NCI-H2227 treated with DMSO at 0.1 percent for 48 hours (cell line): ENCODE results near the gene KIAA0930.

ENCODE experiments used
- DNase-seq: peaks from one replicate; lab custom pipeline; 2025; lab: John Stamatoyannopoulos, UW

KIAA0930 gene

DNA sequence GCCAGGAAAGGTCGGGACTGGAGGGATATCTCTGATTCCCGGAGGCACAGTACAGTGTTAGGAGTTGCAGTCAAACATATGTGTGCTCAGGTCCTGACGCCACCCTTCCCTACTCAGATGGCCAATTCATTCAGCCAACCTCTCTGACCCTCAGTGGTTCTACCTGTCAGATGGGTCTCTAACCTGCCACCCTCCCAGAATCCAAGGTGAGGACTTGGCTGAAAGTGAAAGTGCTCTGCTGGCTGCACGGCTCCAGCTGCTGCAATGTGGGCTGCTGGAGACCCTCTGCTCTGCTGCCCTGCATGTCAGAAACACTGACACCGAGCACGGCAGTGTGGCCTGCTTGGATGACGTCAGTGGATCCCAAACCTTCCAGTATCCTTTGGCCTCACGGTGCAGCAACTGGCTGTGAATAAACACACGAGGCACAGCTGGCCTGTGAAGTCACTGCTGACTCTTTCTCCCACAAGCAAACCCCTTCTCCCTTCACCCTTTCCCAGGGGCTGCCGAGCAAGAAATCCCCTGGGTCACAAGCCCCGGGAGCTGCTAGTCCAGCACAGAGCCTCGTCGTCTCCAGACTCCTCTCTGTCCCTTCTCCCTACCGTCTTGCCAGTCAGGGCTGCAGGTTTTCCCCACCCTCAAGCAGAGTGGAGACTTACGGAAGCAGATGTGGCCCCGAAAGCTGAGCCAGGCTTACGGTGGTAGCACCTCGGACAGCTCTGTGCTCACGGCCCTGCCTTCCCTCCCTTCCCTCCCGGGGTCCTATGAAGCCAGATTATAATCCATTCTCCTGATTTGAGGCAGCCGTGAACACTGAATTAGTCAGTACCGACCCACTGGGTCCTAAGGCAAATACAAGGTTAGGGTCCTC lies 24.3 kb downstream of the KIAA0930 start:
- no peak for DNase-seq

GRCh38 chr22:45212992-45213751 lies 27.5 kb downstream of the KIAA0930 start:
- no peak for DNase-seq

- no peak for DNase-seq
Observed at GRCh38 chr22:45212306-45212709, 28.4 kb downstream of the KIAA0930 start.

DNA sequence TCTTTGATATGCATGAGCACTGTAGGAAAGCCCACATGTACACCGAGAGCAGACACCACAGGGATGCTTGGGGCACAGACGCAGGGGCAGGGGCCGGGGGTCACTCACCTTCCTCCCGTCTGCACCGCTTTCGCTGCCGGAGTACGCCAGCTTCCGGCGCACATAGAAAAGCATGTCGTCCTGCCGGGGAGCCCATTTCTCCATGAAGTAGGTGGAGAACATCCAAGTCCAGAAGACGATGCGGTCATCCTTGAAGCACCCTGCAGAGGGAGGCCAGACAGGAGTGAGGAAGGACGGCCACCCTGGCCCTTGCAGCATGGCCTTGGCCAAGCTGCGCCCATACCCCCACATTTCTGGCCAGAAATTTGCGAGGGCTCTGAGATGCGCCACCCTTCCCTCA lies 28.8 kb downstream of the KIAA0930 start:
- DNase-seq: no peak

DNA sequence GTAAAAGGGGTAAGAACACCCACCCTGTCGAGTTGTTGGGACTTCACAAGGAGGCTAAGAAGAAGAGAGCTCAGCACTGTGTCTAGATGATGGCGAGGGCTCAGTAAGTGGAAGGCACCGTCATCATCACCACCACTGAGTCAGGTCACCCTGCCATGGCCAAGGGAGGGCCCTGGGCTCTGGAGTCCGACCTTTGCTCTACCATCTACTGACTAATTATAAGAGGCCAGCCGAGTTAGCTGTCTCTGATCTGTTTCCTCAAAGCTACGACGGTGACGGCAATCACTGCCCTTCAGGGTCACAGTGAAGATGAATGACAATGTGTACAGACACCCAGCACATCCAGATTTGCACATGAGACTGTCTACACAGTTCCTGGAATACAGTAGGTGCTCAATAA lies 29.3 kb downstream of the KIAA0930 start:
- no peak for DNase-seq

GRCh38 chr22:45210991-45211390 lies 29.7 kb downstream of the KIAA0930 start:
- DNase-seq: no peak

GRCh38 chr22:45210577-45210976 lies 30.1 kb downstream of the KIAA0930 start:
- no peak for DNase-seq

DNA sequence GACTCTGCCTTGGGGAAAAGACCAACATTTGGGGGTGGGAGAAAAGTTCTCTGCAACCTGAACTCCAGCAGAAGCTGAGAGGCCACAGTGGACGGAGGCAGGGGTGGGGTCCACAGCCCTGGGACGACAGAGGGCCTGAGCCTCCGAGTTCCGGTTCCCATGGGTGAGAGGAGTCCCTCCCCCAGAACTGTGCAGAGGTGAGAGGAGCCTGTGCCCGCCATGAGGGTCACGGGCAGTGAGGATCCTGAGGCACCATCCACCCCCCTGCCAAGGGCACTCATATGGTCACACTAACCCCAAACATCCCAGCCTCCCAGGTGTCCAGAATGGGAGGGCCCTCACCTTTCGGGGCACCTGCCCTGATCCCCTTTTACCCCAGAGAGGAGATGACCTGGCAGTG lies 30.5 kb downstream of the KIAA0930 start:
- DNase-seq: no peak

- DNase-seq: peak; percentile 9
Observed at GRCh38 chr22:45208993-45209838, 31.5 kb downstream of the KIAA0930 start.

- no peak for DNase-seq
Observed at GRCh38 chr22:45208696-45208992, 32.0 kb downstream of the KIAA0930 start.

- no peak for DNase-seq
Observed at GRCh38 chr22:45207981-45208664, 32.6 kb downstream of the KIAA0930 start.

DNA sequence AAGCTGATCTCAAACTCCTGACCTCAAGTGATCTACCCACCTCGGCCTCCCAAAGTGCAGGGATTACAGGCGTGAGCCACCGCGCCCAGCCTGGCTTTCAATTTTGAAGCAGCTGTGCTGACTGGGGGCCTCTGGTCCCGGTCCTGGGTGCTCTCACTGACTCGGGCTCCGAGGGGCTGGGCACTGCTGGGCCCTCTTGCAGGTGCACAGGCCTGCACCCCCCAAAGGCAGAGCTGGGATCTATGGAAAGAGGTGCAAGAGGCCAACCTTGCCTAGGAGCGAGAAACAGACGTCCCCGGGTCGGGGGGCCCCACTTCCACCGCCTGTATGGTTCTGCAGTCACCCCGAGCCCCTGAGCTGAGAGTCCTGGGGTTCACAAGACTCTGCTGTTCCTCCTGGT lies 33.2 kb downstream of the KIAA0930 start:
- no peak for DNase-seq

- no peak for DNase-seq
Observed at GRCh38 chr22:45206233-45206632, 34.5 kb downstream of the KIAA0930 start.

DNA sequence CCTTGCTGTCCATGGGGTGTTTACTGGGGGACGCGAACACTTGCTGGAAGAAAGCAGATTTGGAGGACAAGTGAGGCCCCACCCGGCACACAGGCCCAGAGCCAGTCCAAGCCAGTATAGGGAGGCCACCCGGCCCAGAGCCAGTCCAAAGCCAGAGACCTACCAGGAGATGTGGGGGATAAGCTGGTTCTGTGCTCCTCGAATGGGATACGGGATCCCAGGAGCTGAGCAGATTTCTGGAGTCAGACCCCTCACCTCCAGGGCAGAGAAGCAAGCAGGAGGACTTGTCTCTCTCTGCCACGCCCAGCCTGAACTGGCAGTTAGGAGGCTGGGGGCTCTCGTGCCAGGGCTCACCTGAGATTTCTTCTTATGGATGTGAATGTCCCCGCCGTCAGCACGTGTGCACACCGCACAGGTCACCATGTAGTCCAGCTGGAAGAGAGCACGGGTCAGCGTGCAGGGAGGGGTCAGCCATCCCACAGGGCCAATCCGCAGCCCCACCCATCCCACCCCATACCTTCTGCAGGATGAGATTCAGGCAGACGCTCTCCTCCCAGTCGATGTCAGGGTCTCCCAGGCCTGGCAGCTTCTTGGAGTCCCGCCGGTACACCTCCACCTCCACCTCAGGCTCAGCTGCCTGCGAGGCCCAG lies 35.3 kb downstream of the KIAA0930 start:
- DNase-seq: no peak

DNA sequence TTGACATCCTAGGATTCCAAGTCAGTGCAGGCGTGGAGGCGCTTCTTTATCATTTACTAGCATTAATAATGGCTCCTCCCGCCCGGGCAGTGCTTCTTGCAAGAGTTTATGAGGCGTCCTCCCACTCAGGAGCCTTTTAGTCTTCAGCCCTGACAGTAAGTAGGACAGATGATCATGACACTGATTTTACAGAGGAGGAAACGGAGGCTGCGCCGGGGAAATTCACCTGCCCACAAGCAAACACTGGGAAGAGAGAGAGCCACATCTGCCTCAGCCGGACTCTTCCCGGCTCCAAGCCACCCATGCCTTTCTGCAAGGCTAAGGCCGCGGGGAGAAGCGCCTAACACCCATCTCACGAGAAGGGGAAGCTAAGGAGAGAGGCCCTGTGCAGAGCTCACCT lies 35.9 kb downstream of the KIAA0930 start:
- DNase-seq: no peak

GRCh38 chr22:45204241-45204640 lies 36.5 kb downstream of the KIAA0930 start:
- no peak for DNase-seq

- DNase-seq: no peak
Observed at GRCh38 chr22:45203150-45203951, 37.3 kb downstream of the KIAA0930 start.

DNA sequence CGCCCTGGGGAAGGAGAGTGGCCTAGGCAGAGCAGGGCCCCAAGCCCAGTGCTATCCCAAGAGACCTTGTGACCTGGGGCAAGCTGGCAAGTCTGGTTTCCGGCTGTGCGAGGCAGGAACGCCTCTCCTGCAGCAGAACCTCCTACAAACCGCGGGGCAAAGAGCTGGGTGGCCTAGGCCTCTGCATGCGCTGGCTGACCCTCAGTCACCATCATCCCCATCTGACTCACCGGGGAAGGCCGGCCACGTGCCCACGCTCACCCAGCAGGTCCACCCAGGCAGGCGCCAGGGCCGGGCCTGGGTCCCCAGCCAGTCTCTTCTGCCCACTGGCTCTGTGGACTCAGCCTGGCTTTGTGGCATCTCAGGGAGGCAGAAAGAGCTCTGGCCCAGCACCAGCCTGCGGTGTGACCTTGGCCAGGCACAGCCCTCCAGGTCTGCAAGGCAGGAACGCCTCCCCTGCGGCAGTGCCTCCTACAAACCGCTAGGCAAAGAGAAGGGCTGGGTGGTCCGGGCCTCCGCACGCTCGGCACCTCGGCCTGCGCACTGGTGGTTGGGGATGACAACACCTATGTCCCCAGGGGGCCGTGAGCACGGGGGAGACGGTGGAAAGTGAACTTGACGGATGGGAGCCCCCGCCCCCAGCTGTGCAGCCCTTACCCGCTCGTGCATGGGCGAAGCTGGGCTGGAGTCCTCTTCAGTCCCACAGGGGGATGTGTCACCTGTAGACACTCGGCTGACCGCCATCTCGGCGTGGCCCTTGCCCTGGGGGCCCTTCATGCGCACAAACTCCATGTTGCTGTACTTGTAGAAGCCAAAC lies 38.2 kb downstream of the KIAA0930 start:
- DNase-seq: no peak

- DNase-seq: no peak
Observed at GRCh38 chr22:45201678-45202332, 38.9 kb downstream of the KIAA0930 start.
